Measurements from ENCODE around the gene ZBTB12.
A peak's percentile ranks its signal among the peaks of the same experiment; 100 is the strongest.
"Not testable (repeated sequence)": the region's sequence is repeated elsewhere in the genome, so short reads cannot be mapped to it uniquely, and the experiment has no call there.

ZBTB12 gene

GRCh38 chr6:31908791-31909190, 6.9 kb upstream of the ZBTB12 start:
- TF ChIP-seq CTCF (conservative IDR thresholded peaks at IDR 0.05; ENCODE audit: low read depth, low read length): no peak
- peak; percentile 79 for DNase-seq (ENCODE audit: low read depth)
- H3K4me3 ChIP-seq (ENCODE audit: low read depth, low read length): no peak overlapping the region

GRCh38 chr6:31908255-31908654, 6.4 kb upstream of the ZBTB12 start:
- not testable (repeated sequence) for DNase-seq (ENCODE audit: low read depth); H3K4me3 ChIP-seq (ENCODE audit: low read depth, low read length)

GRCh38 chr6:31907158-31907813, 5.4 kb upstream of the ZBTB12 start:
- no peak overlapping the region for H3K4me3 ChIP-seq (ENCODE audit: low read depth, low read length)
- peak; percentile 94 for DNase-seq (ENCODE audit: low read depth)
- TF ChIP-seq CTCF (conservative IDR thresholded peaks at IDR 0.05; ENCODE audit: low read depth, low read length): no peak

- not testable (repeated sequence) for DNase-seq (ENCODE audit: low read depth); H3K4me3 ChIP-seq (ENCODE audit: low read depth, low read length)
Observed at GRCh38 chr6:31906727-31907126, 4.8 kb upstream of the ZBTB12 start.

GRCh38 chr6:31906122-31906521, 4.2 kb upstream of the ZBTB12 start:
- no peak for DNase-seq (ENCODE audit: low read depth)
- no peak for TF ChIP-seq CTCF (conservative IDR thresholded peaks at IDR 0.05; ENCODE audit: low read depth, low read length)

GRCh38 chr6:31905041-31905440, 3.2 kb upstream of the ZBTB12 start:
- no peak overlapping the region for H3K4me3 ChIP-seq (ENCODE audit: low read depth, low read length)
- no peak for TF ChIP-seq CTCF (conservative IDR thresholded peaks at IDR 0.05; ENCODE audit: low read depth, low read length)
- no peak for DNase-seq (ENCODE audit: low read depth)

More at GRCh38 chr6:31906122-31906521, 4.2 kb upstream of the ZBTB12 start:
- H3K4me3 ChIP-seq (ENCODE audit: low read depth, low read length): no peak overlapping the region

GRCh38 chr6:31903957-31904356, 2.1 kb upstream of the ZBTB12 start:
- DNase-seq (ENCODE audit: low read depth): no peak
- no peak for TF ChIP-seq CTCF (conservative IDR thresholded peaks at IDR 0.05; ENCODE audit: low read depth, low read length)
- H3K4me3 ChIP-seq (ENCODE audit: low read depth, low read length): no peak overlapping the region

GRCh38 chr6:31901415-31901952, 402 bp downstream of the ZBTB12 start:
- peak; percentile 57 for DNase-seq (ENCODE audit: low read depth)
- peak overlapping the region; percentile 68 for H3K4me3 ChIP-seq (ENCODE audit: low read depth, low read length)
- TF ChIP-seq CTCF (conservative IDR thresholded peaks at IDR 0.05; ENCODE audit: low read depth, low read length): no peak
